Caco-2 (cell line): ENCODE results near the gene RSPH9. TPM values are rescaled to one million over a fixed set of nuclear protein-coding genes. Genes with fewer than 3 reads are reported as not detected.

Experiments
- BruUV-seq: library from RNA; stranded (reverse); fragments of 400-500 nt; replicated peaks from 2 replicates; lab custom pipeline; 2021; lab: Mats Ljungman, UMichigan
- CTCF ChIA-PET: fragments of 300-600 bp; sonication (Branson Sonifier 250); formaldehyde crosslinking; loops from one replicate; lab custom pipeline; 2022; ENCODE audit warnings: antibody characterized with exemption; lab: Charles Lee
- POLR2A ChIA-PET: fragments of 300-600 bp; sonication (Branson Sonifier 250); formaldehyde crosslinking; loops from one replicate; lab custom pipeline; 2022; ENCODE audit warnings: antibody characterized with exemption; lab: Charles Lee
- DNase-seq, 2 experiments: peaks; one replicate each; pipeline versions ENCODE4 v3.0.0 to v3.0.0-alpha.2; 2020 to 2022
- H3K27me3 ChIP-seq: replicated peaks from 2 replicates; pipeline ENCODE4 v1.6.0; 2011; ENCODE audit warnings: low read length; ENCODE audit not compliant: control insufficient read depth, insufficient read depth
- H3K36me3 ChIP-seq: 2 replicates; pipeline ENCODE4 v1.5.1; 2011; ENCODE audit warnings: low read length; ENCODE audit not compliant: control insufficient read depth, insufficient read depth
- H3K4me1 ChIP-seq: fragments of 250-450 bp; sonication (Bioruptor Pico); 2 replicates; pipeline ENCODE4 v1.5.1; 2020; ENCODE audit warnings: mild to moderate bottlenecking
- H3K4me3 ChIP-seq: 2 replicates; pipeline ENCODE4 v1.5.1; 2011; ENCODE audit warnings: low read depth, mild to moderate bottlenecking, control low read depth, low read length
- H3K9me3 ChIP-seq: fragments of 250-450 bp; sonication (Bioruptor Pico); 2 replicates; pipeline ENCODE4 v1.5.1; 2020; ENCODE audit warnings: mild to moderate bottlenecking, moderate library complexity
- H3K27ac Mint-ChIP-seq: one replicate; pipeline ENCODE4 v1.8.0; 2022; ENCODE audit warnings: mixed read lengths; ENCODE audit not compliant: unreplicated experiment
- H3K27me3 Mint-ChIP-seq: one replicate; pipeline ENCODE4 v1.8.0; 2022; ENCODE audit warnings: mixed read lengths; ENCODE audit not compliant: insufficient read depth, unreplicated experiment
- H3K36me3 Mint-ChIP-seq: one replicate; pipeline ENCODE4 v1.8.0; 2022; ENCODE audit warnings: mild to moderate bottlenecking, mixed read lengths; ENCODE audit not compliant: insufficient read depth, unreplicated experiment
- H3K4me1 Mint-ChIP-seq: one replicate; pipeline ENCODE4 v1.8.0; 2022; ENCODE audit warnings: low read depth, mixed read lengths; ENCODE audit not compliant: unreplicated experiment
- H3K4me3 Mint-ChIP-seq: one replicate; pipeline ENCODE4 v1.8.0; 2022; ENCODE audit warnings: mild to moderate bottlenecking, moderate library complexity, mixed read lengths; ENCODE audit not compliant: unreplicated experiment
- H3K9me3 Mint-ChIP-seq: one replicate; pipeline ENCODE4 v1.8.0; 2022; ENCODE audit warnings: mixed read lengths; ENCODE audit not compliant: unreplicated experiment
- intact Hi-C: fragments of 100-400 bp; cut with micrococcal nuclease; formaldehyde crosslinking; loops from one replicate; pipeline ENCODE4 v1.10.0; 2022; ENCODE audit not compliant: unreplicated experiment
- total RNA-seq: library from RNA; stranded (reverse); gene quantifications from 2 replicates; pipeline ENCODE4 v1.2.3, GENCODE V29; 2022
- TF ChIP-seq, protein P1 (sequence below), 2 experiments: fragments of 200-600 bp in 1 of 2; IDR thresholded peaks; 1 replicate in 1 of 2; 2 replicates in 1 of 2; pipeline versions ENCODE4 v1.5.1 to v1.8.0; 2011 to 2022; ENCODE audit warnings: antibody characterized with exemption in 1 of 2, control low read depth in 1 of 2, inconsistent platforms in 1 of 2, low read depth in 1 of 2, low read length in 1 of 2, mild to moderate bottlenecking in 1 of 2, moderate library complexity in 1 of 2; ENCODE audit not compliant: insufficient read depth in 1 of 2, severe bottlenecking in 1 of 2, unreplicated experiment in 1 of 2

RSPH9 gene
- total RNA-seq, 1 experiment from 2014 or later, result not detected

- Mint-ChIP-seq H3K4me3 (no peak overlapping the region), H3K27me3 (no peaks in the 10 kb centered on the region), H3K9me3 (no peaks in the 10 kb centered on the region), H3K4me1 (no peaks in the 10 kb centered on the region), H3K36me3 (peaks cover 35% of the 10 kb centered on the region), H3K27ac (no peak overlapping the region)
- H3K4me3 ChIP-seq, result no peak overlapping the region
- H3K9me3 ChIP-seq, result no peaks in the 10 kb centered on the region
- POLR2A ChIA-PET, result no interaction called here
- peaks cover 2% of the 10 kb centered on the region; the same call in 1 of the 2 replicates for H3K36me3 ChIP-seq
- DNase-seq, result no peak
- CTCF ChIA-PET, result interaction anchor here (1.3 to 2.0 kb wide), 3 partner anchors 58 to 413 kb away, joined by 3 to 4 read pairs (median 3); no protein-coding TSS in a partner anchor
- no peaks in the 10 kb centered on the region for H3K27me3 ChIP-seq
- TF ChIP-seq, protein P1, sequence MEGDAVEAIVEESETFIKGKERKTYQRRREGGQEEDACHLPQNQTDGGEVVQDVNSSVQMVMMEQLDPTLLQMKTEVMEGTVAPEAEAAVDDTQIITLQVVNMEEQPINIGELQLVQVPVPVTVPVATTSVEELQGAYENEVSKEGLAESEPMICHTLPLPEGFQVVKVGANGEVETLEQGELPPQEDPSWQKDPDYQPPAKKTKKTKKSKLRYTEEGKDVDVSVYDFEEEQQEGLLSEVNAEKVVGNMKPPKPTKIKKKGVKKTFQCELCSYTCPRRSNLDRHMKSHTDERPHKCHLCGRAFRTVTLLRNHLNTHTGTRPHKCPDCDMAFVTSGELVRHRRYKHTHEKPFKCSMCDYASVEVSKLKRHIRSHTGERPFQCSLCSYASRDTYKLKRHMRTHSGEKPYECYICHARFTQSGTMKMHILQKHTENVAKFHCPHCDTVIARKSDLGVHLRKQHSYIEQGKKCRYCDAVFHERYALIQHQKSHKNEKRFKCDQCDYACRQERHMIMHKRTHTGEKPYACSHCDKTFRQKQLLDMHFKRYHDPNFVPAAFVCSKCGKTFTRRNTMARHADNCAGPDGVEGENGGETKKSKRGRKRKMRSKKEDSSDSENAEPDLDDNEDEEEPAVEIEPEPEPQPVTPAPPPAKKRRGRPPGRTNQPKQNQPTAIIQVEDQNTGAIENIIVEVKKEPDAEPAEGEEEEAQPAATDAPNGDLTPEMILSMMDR (IDR thresholded peaks at IDR 0.05; ENCODE audit: insufficient read depth in 1 of 2, low read depth in 1 of 2, low read length in 1 of 2, severe bottlenecking in 1 of 2, unreplicated experiment in 1 of 2), result no peak
- intact Hi-C loops, result loop anchor here (5.0 kb wide), 3 partner anchors 56 to 106 kb away; partner anchors contain the start of gene VEGFA
- H3K4me1 ChIP-seq, result peaks cover 9% of the 10 kb centered on the region
- no TSS peak for BruUV-seq
Observed at GRCh38 chr6:43666196-43666920, 21.5 kb downstream of the RSPH9 start.

DNA sequence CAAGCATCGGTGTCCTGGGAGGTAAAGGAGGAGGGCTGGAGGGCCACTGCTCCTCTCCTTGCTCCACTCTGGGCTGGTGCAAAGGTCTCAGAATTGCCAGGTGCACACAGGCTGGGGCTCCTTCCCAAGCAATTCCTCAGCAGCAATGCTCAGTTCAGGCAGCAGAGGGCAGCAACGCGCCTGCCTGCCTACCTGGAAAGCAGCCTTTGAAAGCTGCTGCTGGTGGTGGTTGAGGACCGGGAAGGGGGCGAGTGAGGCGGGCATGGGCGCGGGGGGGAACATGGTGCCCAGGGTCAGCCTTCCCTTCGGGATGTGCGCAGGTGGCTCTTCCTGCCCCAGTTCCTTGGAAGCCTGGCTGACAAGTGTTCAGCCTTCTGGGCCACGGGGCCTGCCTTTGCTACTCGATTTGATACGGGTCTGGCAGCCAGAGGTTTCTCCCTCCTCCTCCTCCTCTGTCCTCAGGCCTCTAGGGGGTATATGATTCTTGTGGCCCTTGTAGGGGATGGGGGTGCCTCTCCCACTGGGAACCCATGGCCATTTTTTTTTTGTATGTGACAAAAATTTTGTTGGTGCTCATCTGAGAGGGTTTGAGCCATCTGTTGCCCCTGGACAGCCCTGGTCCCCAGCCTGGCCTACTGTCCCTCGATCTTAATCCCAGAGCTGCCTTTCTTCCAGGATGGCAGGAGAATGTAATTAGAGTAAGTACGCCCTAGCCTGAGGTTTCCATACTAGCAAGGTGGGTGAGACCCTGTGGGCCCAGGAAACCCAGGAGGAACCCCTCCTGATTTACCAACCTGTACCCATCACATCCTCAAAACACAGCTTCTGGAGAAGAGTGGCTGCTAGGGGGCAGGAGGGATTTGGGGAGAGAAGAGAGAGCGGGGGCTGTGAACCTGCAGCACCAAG is 22.7 kb downstream of the RSPH9 start:
- H3K9me3 Mint-ChIP-seq, result no peaks in the 10 kb centered on the region
- Histone ChIP-seq H3K4me1 (peaks cover 9% of the 10 kb centered on the region), H3K9me3 (no peaks in the 10 kb centered on the region), H3K27me3 (no peaks in the 10 kb centered on the region), H3K36me3 (peaks cover 2% of the 10 kb centered on the region; the same call in 1 of the 2 replicates), H3K4me3 (0 out of 2 replicates have a peak overlapping the region, but pooled peaks have one; percentile 4)
- BruUV-seq, result TSS peak; percentile 16
- H3K4me1 Mint-ChIP-seq, result no peaks in the 10 kb centered on the region
- intact Hi-C loops, result loop anchor here (1.0 to 5.0 kb wide), 4 partner anchors 55 to 412 kb away; partner anchors contain the start of gene VEGFA
- H3K4me3 Mint-ChIP-seq, result peak overlapping the region; percentile 56
- H3K27ac Mint-ChIP-seq, result peak overlapping the region; percentile 73
- TF ChIP-seq, protein P1 (IDR thresholded peaks at IDR 0.05; ENCODE audit: insufficient read depth in 1 of 2, low read depth in 1 of 2, low read length in 1 of 2, severe bottlenecking in 1 of 2, unreplicated experiment in 1 of 2), result peak; percentile 93 to 94
- peak; percentile 84 to 91 for DNase-seq
- H3K36me3 Mint-ChIP-seq, result peaks cover 44% of the 10 kb centered on the region
- ChIA-PET CTCF (interaction anchor here (0.5 to 3.5 kb wide), 8 partner anchors 10 to 428 kb away, joined by 3 to 15 read pairs (median 3); partner anchors contain the start of gene MRPS18A), POLR2A (interaction anchor here (0.5 to 0.8 kb wide), 2 partner anchors 38 to 761 kb away, joined by 3 to 4 read pairs; partner anchors contain the start of gene GTPBP2)
- H3K27me3 Mint-ChIP-seq, result no peaks in the 10 kb centered on the region
